ENCODE measurements around the gene SYNE1. TPM values are rescaled to one million over a fixed set of nuclear protein-coding genes. Genes with fewer than 3 reads are reported as not detected.
A peak's percentile ranks its signal among the peaks of the same experiment; 100 is the strongest.

SYNE1 gene
- total RNA-seq, 3 donors from 2014 or later (not counting 1 experiment from before 2014, with no cell fraction given): 489 to 570 (median 498) TPM

DNA sequence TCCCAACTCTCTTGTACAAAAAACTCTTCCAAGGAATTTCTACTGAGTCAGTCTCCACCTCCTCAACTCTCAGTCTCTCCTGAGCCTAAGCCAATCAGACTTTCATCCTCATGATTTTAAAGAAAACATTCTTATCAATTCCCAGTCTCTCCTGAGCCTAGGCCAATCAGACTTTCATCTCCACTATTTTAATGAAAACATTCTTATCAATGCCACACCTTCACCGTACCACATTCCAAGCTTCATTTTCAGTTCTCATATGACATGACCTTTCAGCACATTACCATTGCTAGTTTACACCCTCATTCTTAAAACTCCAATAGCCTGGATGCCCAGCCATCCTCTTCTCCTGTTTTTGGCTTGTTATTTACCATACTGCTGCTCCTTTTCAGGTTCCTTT, 42.5 kb downstream of the SYNE1 start:
- ATAC-seq (no peak), DNase-seq (no peak)
- no peaks in the 10 kb centered on the region for H3K9me3 ChIP-seq (ENCODE audit: control insufficient read depth, insufficient read depth, low read length)
- no peak overlapping the region for H3K27ac ChIP-seq (ENCODE audit: low read length)
- no peaks in the 10 kb centered on the region for H3K36me3 ChIP-seq (ENCODE audit: control insufficient read depth, insufficient read depth, low read length)
- no peaks in the 10 kb centered on the region for H3K27me3 Mint-ChIP-seq (ENCODE audit: low read depth in 2 of 2)
- no peaks in the 10 kb centered on the region for H3K9me3 Mint-ChIP-seq
- 91% methylated on average over 1 of the region's 1 CpG for WGBS (ENCODE audit: insufficient coverage)
- TF ChIP-seq, protein P1, sequence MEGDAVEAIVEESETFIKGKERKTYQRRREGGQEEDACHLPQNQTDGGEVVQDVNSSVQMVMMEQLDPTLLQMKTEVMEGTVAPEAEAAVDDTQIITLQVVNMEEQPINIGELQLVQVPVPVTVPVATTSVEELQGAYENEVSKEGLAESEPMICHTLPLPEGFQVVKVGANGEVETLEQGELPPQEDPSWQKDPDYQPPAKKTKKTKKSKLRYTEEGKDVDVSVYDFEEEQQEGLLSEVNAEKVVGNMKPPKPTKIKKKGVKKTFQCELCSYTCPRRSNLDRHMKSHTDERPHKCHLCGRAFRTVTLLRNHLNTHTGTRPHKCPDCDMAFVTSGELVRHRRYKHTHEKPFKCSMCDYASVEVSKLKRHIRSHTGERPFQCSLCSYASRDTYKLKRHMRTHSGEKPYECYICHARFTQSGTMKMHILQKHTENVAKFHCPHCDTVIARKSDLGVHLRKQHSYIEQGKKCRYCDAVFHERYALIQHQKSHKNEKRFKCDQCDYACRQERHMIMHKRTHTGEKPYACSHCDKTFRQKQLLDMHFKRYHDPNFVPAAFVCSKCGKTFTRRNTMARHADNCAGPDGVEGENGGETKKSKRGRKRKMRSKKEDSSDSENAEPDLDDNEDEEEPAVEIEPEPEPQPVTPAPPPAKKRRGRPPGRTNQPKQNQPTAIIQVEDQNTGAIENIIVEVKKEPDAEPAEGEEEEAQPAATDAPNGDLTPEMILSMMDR (IDR thresholded peaks at IDR 0.05): no peak
- H3K4me3 Mint-ChIP-seq: no peak overlapping the region
- H3K27me3 ChIP-seq (ENCODE audit: control insufficient read depth, insufficient read depth, low read length): no peaks in the 10 kb centered on the region
- H3K4me1 ChIP-seq (ENCODE audit: control insufficient read depth, insufficient read depth, low read length): no peaks in the 10 kb centered on the region
- peak overlapping the region; percentile 5 to 7 for H3K27ac Mint-ChIP-seq
- peaks cover 66% of the 10 kb centered on the region in 2 donors for H3K4me1 Mint-ChIP-seq
- H3K4me3 ChIP-seq (ENCODE audit: low read length): no peak overlapping the region
- intact Hi-C loops (cut with micrococcal nuclease): loop anchor here (5.0 kb wide), 1 partner anchor 43 kb away; the partner anchor contains the start of gene SYNE1
- no peaks in the 10 kb centered on the region for H3K36me3 Mint-ChIP-seq

DNA sequence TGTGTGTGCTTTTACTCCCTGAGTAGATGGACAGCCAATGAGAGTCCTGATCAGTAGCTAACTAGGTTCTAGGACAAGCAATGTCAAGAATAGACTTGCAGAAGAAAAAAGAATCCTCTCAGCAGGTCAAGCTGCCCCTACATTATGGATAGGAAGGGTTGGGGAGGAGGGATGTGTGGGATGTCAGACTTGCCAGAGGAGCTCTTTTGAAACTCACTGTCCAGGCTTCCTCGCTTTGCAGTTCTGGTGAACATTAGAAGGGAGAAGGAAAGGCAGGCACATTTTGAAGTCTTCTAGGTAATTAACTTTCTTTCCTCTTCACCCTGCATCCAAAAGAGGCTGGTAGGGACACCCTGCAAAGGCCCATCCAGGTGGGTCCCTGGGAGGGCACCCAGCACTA, 48.7 kb downstream of the SYNE1 start:
- Histone ChIP-seq H3K4me1 (ENCODE audit: control insufficient read depth, insufficient read depth, low read length) (no peaks in the 10 kb centered on the region), H3K9me3 (ENCODE audit: control insufficient read depth, insufficient read depth, low read length) (no peaks in the 10 kb centered on the region), H3K27ac (ENCODE audit: low read length) (no peak overlapping the region), H3K36me3 (ENCODE audit: control insufficient read depth, insufficient read depth, low read length) (peaks cover 3% of the 10 kb centered on the region), H3K27me3 (ENCODE audit: control insufficient read depth, insufficient read depth, low read length) (no peaks in the 10 kb centered on the region), H3K4me3 (ENCODE audit: low read length) (no peak overlapping the region)
- WGBS (ENCODE audit: insufficient coverage): 100% methylated on average over 1 of the region's 1 CpG
- ATAC-seq: no peak
- intact Hi-C loops (cut with micrococcal nuclease): no loop called here
- TF ChIP-seq, protein P1 (IDR thresholded peaks at IDR 0.05): no peak
- no peaks in the 10 kb centered on the region for H3K27me3 Mint-ChIP-seq (ENCODE audit: low read depth in 2 of 2)
- no peaks in the 10 kb centered on the region for H3K36me3 Mint-ChIP-seq
- no peak overlapping the region for H3K4me3 Mint-ChIP-seq
- no peak for DNase-seq
- H3K9me3 Mint-ChIP-seq: no peaks in the 10 kb centered on the region
- peak overlapping the region; percentile 70 to 75 for H3K27ac Mint-ChIP-seq
- peaks cover 66% of the 10 kb centered on the region in 2 donors for H3K4me1 Mint-ChIP-seq

DNA sequence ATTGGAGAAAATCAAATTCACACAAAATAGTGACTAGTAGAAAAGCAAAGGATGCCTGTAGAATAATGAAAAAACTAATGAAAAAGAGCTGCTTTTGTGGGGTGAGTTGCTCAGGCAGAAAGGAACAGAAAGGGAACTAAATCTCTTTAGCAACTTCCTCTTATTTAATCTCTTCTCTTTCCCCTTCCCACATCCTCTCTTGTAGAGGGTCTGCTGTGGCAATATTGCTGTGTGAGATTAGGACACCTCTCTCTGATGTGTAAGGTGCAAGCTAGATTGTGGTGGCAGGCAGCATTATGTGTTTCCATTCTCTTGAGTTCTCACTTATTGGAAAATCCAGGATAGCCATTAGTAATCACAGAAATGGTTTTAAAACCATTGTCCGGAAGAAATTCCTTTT, 49.7 kb downstream of the SYNE1 start:
- H3K27ac ChIP-seq (ENCODE audit: low read length): no peak overlapping the region
- peaks cover 3% of the 10 kb centered on the region for H3K36me3 ChIP-seq (ENCODE audit: control insufficient read depth, insufficient read depth, low read length)
- H3K27me3 ChIP-seq (ENCODE audit: control insufficient read depth, insufficient read depth, low read length): no peaks in the 10 kb centered on the region
- H3K9me3 ChIP-seq (ENCODE audit: control insufficient read depth, insufficient read depth, low read length): no peaks in the 10 kb centered on the region
- no CpG with 5 or more reads among the region's 1 CpG for WGBS (ENCODE audit: insufficient coverage)
- ATAC-seq: peak in 2 of 3 donors; percentile 55 to 80
- Mint-ChIP-seq H3K27me3 (ENCODE audit: low read depth in 2 of 2) (no peaks in the 10 kb centered on the region), H3K27ac (peak overlapping the region; percentile 70 to 75), H3K36me3 (no peaks in the 10 kb centered on the region), H3K4me3 (no peak overlapping the region), H3K9me3 (no peaks in the 10 kb centered on the region), H3K4me1 (peaks cover 56 to 60% of the 10 kb centered on the region in 2 donors)
- intact Hi-C loops (cut with micrococcal nuclease): no loop called here
- TF ChIP-seq, protein P1 (IDR thresholded peaks at IDR 0.05): no peak
- DNase-seq: no peak
- no peak overlapping the region for H3K4me3 ChIP-seq (ENCODE audit: low read length)
- H3K4me1 ChIP-seq (ENCODE audit: control insufficient read depth, insufficient read depth, low read length): no peaks in the 10 kb centered on the region

DNA sequence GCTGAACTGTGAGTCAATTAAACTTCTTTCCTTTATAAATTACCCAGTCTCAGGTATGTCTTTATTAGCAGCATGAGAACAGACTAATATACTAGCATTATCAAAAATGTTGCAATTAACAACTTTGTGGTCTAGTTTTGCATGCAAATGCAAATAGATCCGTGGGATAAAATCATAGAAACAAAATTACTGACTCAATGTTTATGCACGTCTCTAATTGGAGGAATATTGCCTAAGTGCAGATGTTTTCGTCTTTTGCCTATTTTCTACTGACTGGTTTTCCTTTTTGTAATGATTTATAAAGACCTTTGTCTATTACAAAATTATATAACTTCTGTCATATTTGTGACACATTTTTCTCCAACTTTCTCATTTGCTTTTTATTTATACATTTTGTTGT, 51.9 kb downstream of the SYNE1 start:
- no peak overlapping the region for H3K27ac ChIP-seq (ENCODE audit: low read length)
- no peak overlapping the region for H3K4me3 Mint-ChIP-seq
- 63% methylated on average over 1 of the region's 3 CpGs for WGBS (ENCODE audit: insufficient coverage)
- H3K9me3 ChIP-seq (ENCODE audit: control insufficient read depth, insufficient read depth, low read length): no peaks in the 10 kb centered on the region
- H3K36me3 ChIP-seq (ENCODE audit: control insufficient read depth, insufficient read depth, low read length): peaks cover 3% of the 10 kb centered on the region
- DNase-seq (no peak), ATAC-seq (no peak)
- TF ChIP-seq, protein P1 (IDR thresholded peaks at IDR 0.05): no peak
- no peak overlapping the region for H3K4me3 ChIP-seq (ENCODE audit: low read length)
- no peaks in the 10 kb centered on the region for H3K4me1 ChIP-seq (ENCODE audit: control insufficient read depth, insufficient read depth, low read length)
- H3K4me1 Mint-ChIP-seq: peaks cover 56 to 58% of the 10 kb centered on the region in 2 donors
- intact Hi-C loops (cut with micrococcal nuclease): no loop called here
- no peaks in the 10 kb centered on the region for H3K36me3 Mint-ChIP-seq
- H3K27me3 ChIP-seq (ENCODE audit: control insufficient read depth, insufficient read depth, low read length): no peaks in the 10 kb centered on the region
- H3K9me3 Mint-ChIP-seq: no peaks in the 10 kb centered on the region
- no peaks in the 10 kb centered on the region for H3K27me3 Mint-ChIP-seq (ENCODE audit: low read depth in 2 of 2)
- H3K27ac Mint-ChIP-seq: no peak overlapping the region

Measured in natural killer cell (primary cell).